WTC11 (cell line): Measurements from ENCODE around the gene DNASE1L3.

Experiments
- ATF2 ChIP-seq: sonication (generic); formaldehyde crosslinking; IDR thresholded peaks from 2 replicates; pipeline ENCODE4 v1.8.1; 2022; ENCODE audit warnings: low read depth, missing genetic modification reagents, borderline replicate concordance
- ATF3 ChIP-seq: sonication (generic); formaldehyde crosslinking; conservative IDR thresholded peaks from 2 replicates; pipeline ENCODE4 v1.8.1; 2022; ENCODE audit warnings: mild to moderate bottlenecking, missing genetic modification reagents
- CREM ChIP-seq: sonication (generic); formaldehyde crosslinking; IDR thresholded peaks from 2 replicates; pipeline ENCODE4 v1.8.1; 2022; ENCODE audit warnings: mild to moderate bottlenecking, missing genetic modification reagents, moderate library complexity
- CTCF ChIP-seq: fragments of 200-600 bp; IDR thresholded peaks from 2 replicates; pipeline ENCODE4 v1.8.0; 2022; ENCODE audit warnings: antibody characterized with exemption
- ERG ChIP-seq: fragments of 250-450 bp; sonication (Bioruptor Pico); IDR thresholded peaks from 2 replicates; pipeline ENCODE4 v1.8.0; 2021; ENCODE audit warnings: mild to moderate bottlenecking
- FOXJ3 ChIP-seq: sonication (generic); formaldehyde crosslinking; IDR thresholded peaks from 2 replicates; pipeline ENCODE4 v1.9.0; 2021; ENCODE audit warnings: missing genetic modification reagents, mild to moderate bottlenecking, borderline replicate concordance
- FOXP4 ChIP-seq: sonication (generic); formaldehyde crosslinking; IDR thresholded peaks from 2 replicates; pipeline ENCODE4 v1.8.0; 2022; ENCODE audit warnings: mild to moderate bottlenecking, missing genetic modification reagents
- MAX ChIP-seq: sonication (generic); formaldehyde crosslinking; IDR thresholded peaks from 2 replicates; pipeline ENCODE4 v1.8.0; 2022; ENCODE audit warnings: mild to moderate bottlenecking, missing genetic modification reagents
- NFE2L1 ChIP-seq: sonication (generic); formaldehyde crosslinking; IDR thresholded peaks from 2 replicates; pipeline ENCODE4 v1.8.1; 2023; ENCODE audit warnings: missing genetic modification reagents
- SMAD3 ChIP-seq: sonication (generic); formaldehyde crosslinking; IDR thresholded peaks from 2 replicates; pipeline ENCODE4 v1.8.0; 2022; ENCODE audit warnings: missing genetic modification reagents, mild to moderate bottlenecking, borderline replicate concordance
- USF2 ChIP-seq: sonication (generic); formaldehyde crosslinking; IDR thresholded peaks from 2 replicates; pipeline ENCODE4 v1.8.1; 2023; ENCODE audit warnings: mild to moderate bottlenecking, missing genetic modification reagents, moderate library complexity

GRCh38 chr3:58217209-58217811, 6.5 kb upstream of the DNASE1L3 start:
- TF ChIP-seq SMAD3 (CRISPR knock-in tag) (no peak), ATF3 (no peak), CTCF (peak; percentile 51; the same call in 1 of the 2 replicates), NFE2L1 (CRISPR knock-in tag) (no peak), FOXP4 (CRISPR knock-in tag) (no peak), FOXJ3 (CRISPR knock-in tag) (no peak), USF2 (CRISPR knock-in tag) (peak; percentile 53; the same call in 1 of the 2 replicates), ERG (CRISPR knock-in tag) (no peak), MAX (peak; percentile 77), ATF2 (CRISPR knock-in tag) (no peak), CREM (CRISPR knock-in tag) (no peak)
